ENCODE results near the gene PRKCH. TPM values are rescaled to one million over a fixed set of nuclear protein-coding genes. Genes with fewer than 3 reads are reported as not detected.

The PRKCH gene
- total RNA-seq, 2 experiments from 2014 or later: 318 to 343 TPM

- ATAC-seq (no peak), DNase-seq (no peak)
- POLR2A ChIA-PET: interaction anchor here (0.7 to 2.2 kb wide), 7 partner anchors 9 to 151 kb away, joined by 3 to 10 read pairs (median 3); partner anchors contain the start of gene HIF1A
- peak overlapping the region; percentile 63 for H3K4me3 Mint-ChIP-seq
- H3K4me1 Mint-ChIP-seq (ENCODE audit: low read depth): peaks cover 48% of the 10 kb centered on the region
- peaks cover 5% of the 10 kb centered on the region for H3K9me3 Mint-ChIP-seq (ENCODE audit: insufficient read depth)
- H3K36me3 Mint-ChIP-seq (ENCODE audit: low read depth): peaks cover 14% of the 10 kb centered on the region
- peak overlapping the region; percentile 84 for H3K27ac Mint-ChIP-seq
- no peaks in the 10 kb centered on the region for H3K27me3 Mint-ChIP-seq (ENCODE audit: low read depth)
- CTCF ChIA-PET: interaction anchor here (0.6 to 2.4 kb wide), 18 partner anchors 8 to 520 kb away, joined by 3 to 12 read pairs (median 4); partner anchors contain the start of gene HIF1A
These were observed 247.9 kb downstream of the PRKCH start for GRCh38 chr14:61569308-61569707.

- peak overlapping the region; percentile 63 for H3K4me3 Mint-ChIP-seq
- peaks cover 12% of the 10 kb centered on the region for H3K36me3 Mint-ChIP-seq (ENCODE audit: low read depth)
- ChIA-PET POLR2A (interaction anchor here (0.7 to 2.2 kb wide), 9 partner anchors 12 to 268 kb away, joined by 3 to 10 read pairs (median 3); partner anchors contain the start of gene HIF1A), CTCF (interaction anchor here (0.6 to 2.4 kb wide), 12 partner anchors 7 to 268 kb away, joined by 3 to 12 read pairs (median 4); partner anchors contain the start of gene HIF1A)
- H3K27ac Mint-ChIP-seq: peak overlapping the region; percentile 84
- DNase-seq (peak; percentile 69), ATAC-seq (peak; percentile 52)
- H3K9me3 Mint-ChIP-seq (ENCODE audit: insufficient read depth): peaks cover 5% of the 10 kb centered on the region
- H3K4me1 Mint-ChIP-seq (ENCODE audit: low read depth): peaks cover 51% of the 10 kb centered on the region
- H3K27me3 Mint-ChIP-seq (ENCODE audit: low read depth): no peaks in the 10 kb centered on the region
These were observed 248.6 kb downstream of the PRKCH start for GRCh38 chr14:61569812-61570548.

- Mint-ChIP-seq H3K36me3 (ENCODE audit: low read depth) (peaks cover 9% of the 10 kb centered on the region), H3K27me3 (ENCODE audit: low read depth) (no peaks in the 10 kb centered on the region), H3K27ac (peak overlapping the region; percentile 84), H3K9me3 (ENCODE audit: insufficient read depth) (peaks cover 3% of the 10 kb centered on the region), H3K4me1 (ENCODE audit: low read depth) (peaks cover 57% of the 10 kb centered on the region), H3K4me3 (no peak overlapping the region)
- ChIA-PET POLR2A (interaction anchor here (0.8 to 2.2 kb wide), 5 partner anchors 16 to 267 kb away, joined by 3 to 10 read pairs (median 3); partner anchors contain the start of gene HIF1A), CTCF (interaction anchor here (0.6 to 1.6 kb wide), 5 partner anchors 12 to 267 kb away, joined by 3 to 8 read pairs (median 3); no protein-coding TSS in a partner anchor)
- ATAC-seq (no peak), DNase-seq (no peak)
These were observed 249.3 kb downstream of the PRKCH start for GRCh38 chr14:61570549-61571290.

- H3K27me3 Mint-ChIP-seq (ENCODE audit: low read depth): no peaks in the 10 kb centered on the region
- peaks cover 61% of the 10 kb centered on the region for H3K4me1 Mint-ChIP-seq (ENCODE audit: low read depth)
- H3K9me3 Mint-ChIP-seq (ENCODE audit: insufficient read depth): no peaks in the 10 kb centered on the region
- H3K36me3 Mint-ChIP-seq (ENCODE audit: low read depth): peaks cover 2% of the 10 kb centered on the region
- no peak overlapping the region for H3K4me3 Mint-ChIP-seq
- ATAC-seq (no peak), DNase-seq (no peak)
- ChIA-PET CTCF (interaction anchor here (1.4 kb wide), 1 partner anchor 265 kb away, joined by 3 read pairs; no protein-coding TSS in a partner anchor), POLR2A (interaction anchor here (1.1 to 1.5 kb wide), 2 partner anchors 15 to 90 kb away, joined by 3 read pairs; no protein-coding TSS in a partner anchor)
- no peak overlapping the region for H3K27ac Mint-ChIP-seq
These were observed 250.5 kb downstream of the PRKCH start for GRCh38 chr14:61571917-61572316.

GRCh38 chr14:61573321-61573720 lies 251.9 kb downstream of the PRKCH start:
- ATAC-seq: no peak
- H3K27me3 Mint-ChIP-seq (ENCODE audit: low read depth): peaks cover 2% of the 10 kb centered on the region
- H3K27ac Mint-ChIP-seq: no peak overlapping the region
- ChIA-PET POLR2A (interaction anchor here (0.6 to 1.5 kb wide), 2 partner anchors 17 to 519 kb away, joined by 3 read pairs; no protein-coding TSS in a partner anchor), CTCF (interaction anchor here (1.3 to 1.5 kb wide), 3 partner anchors 12 to 294 kb away, joined by 3 read pairs; no protein-coding TSS in a partner anchor)
- peaks cover 2% of the 10 kb centered on the region for H3K36me3 Mint-ChIP-seq (ENCODE audit: low read depth)
- no peak for DNase-seq
- H3K4me3 Mint-ChIP-seq: no peak overlapping the region
- no peaks in the 10 kb centered on the region for H3K9me3 Mint-ChIP-seq (ENCODE audit: insufficient read depth)
- H3K4me1 Mint-ChIP-seq (ENCODE audit: low read depth): peaks cover 66% of the 10 kb centered on the region

GRCh38 chr14:61573748-61574513 lies 252.6 kb downstream of the PRKCH start:
- no peaks in the 10 kb centered on the region for H3K9me3 Mint-ChIP-seq (ENCODE audit: insufficient read depth)
- peaks cover 65% of the 10 kb centered on the region for H3K4me1 Mint-ChIP-seq (ENCODE audit: low read depth)
- CTCF ChIA-PET: interaction anchor here (1.3 to 1.5 kb wide), 3 partner anchors 12 to 295 kb away, joined by 3 read pairs; no protein-coding TSS in a partner anchor
- ATAC-seq (no peak), DNase-seq (no peak)
- peaks cover 2% of the 10 kb centered on the region for H3K36me3 Mint-ChIP-seq (ENCODE audit: low read depth)
- no peak overlapping the region for H3K27ac Mint-ChIP-seq
- POLR2A ChIA-PET: interaction anchor here (0.6 kb wide), 1 partner anchor 518 kb away, joined by 3 read pairs; no protein-coding TSS in a partner anchor
- H3K27me3 Mint-ChIP-seq (ENCODE audit: low read depth): peaks cover 2% of the 10 kb centered on the region
- H3K4me3 Mint-ChIP-seq: no peak overlapping the region

GRCh38 chr14:61574514-61574807 lies 253.1 kb downstream of the PRKCH start:
- DNase-seq (no peak), ATAC-seq (no peak)
- H3K27me3 Mint-ChIP-seq (ENCODE audit: low read depth): peaks cover 2% of the 10 kb centered on the region
- peaks cover 64% of the 10 kb centered on the region for H3K4me1 Mint-ChIP-seq (ENCODE audit: low read depth)
- H3K27ac Mint-ChIP-seq: no peak overlapping the region
- ChIA-PET CTCF (interaction anchor here (1.3 to 1.5 kb wide), 2 partner anchors 11 to 295 kb away, joined by 3 read pairs; no protein-coding TSS in a partner anchor), POLR2A (no interaction called here)
- H3K9me3 Mint-ChIP-seq (ENCODE audit: insufficient read depth): no peaks in the 10 kb centered on the region
- peaks cover 2% of the 10 kb centered on the region for H3K36me3 Mint-ChIP-seq (ENCODE audit: low read depth)
- H3K4me3 Mint-ChIP-seq: no peak overlapping the region

- DNase-seq (no peak), ATAC-seq (no peak)
- Mint-ChIP-seq H3K36me3 (ENCODE audit: low read depth) (peaks cover 2% of the 10 kb centered on the region), H3K27ac (no peak overlapping the region), H3K27me3 (ENCODE audit: low read depth) (peaks cover 2% of the 10 kb centered on the region), H3K4me1 (ENCODE audit: low read depth) (peaks cover 61% of the 10 kb centered on the region), H3K9me3 (ENCODE audit: insufficient read depth) (no peaks in the 10 kb centered on the region), H3K4me3 (no peak overlapping the region)
- ChIA-PET CTCF (no interaction called here), POLR2A (no interaction called here)
These were observed 253.7 kb downstream of the PRKCH start for GRCh38 chr14:61575126-61575525.

GRCh38 chr14:61575551-61576150 lies 254.3 kb downstream of the PRKCH start:
- Mint-ChIP-seq H3K27ac (no peak overlapping the region), H3K4me3 (no peak overlapping the region), H3K9me3 (ENCODE audit: insufficient read depth) (no peaks in the 10 kb centered on the region), H3K4me1 (ENCODE audit: low read depth) (peaks cover 58% of the 10 kb centered on the region), H3K36me3 (ENCODE audit: low read depth) (peaks cover 2% of the 10 kb centered on the region), H3K27me3 (ENCODE audit: low read depth) (peaks cover 2% of the 10 kb centered on the region)
- DNase-seq: no peak
- CTCF ChIA-PET: no interaction called here
- POLR2A ChIA-PET: no interaction called here
- no peak for ATAC-seq

GRCh38 chr14:61577506-61577931 lies 256.1 kb downstream of the PRKCH start:
- CTCF ChIA-PET: interaction anchor here (1.5 kb wide), 1 partner anchor 8 kb away, joined by 4 read pairs; no protein-coding TSS in a partner anchor
- peaks cover 50% of the 10 kb centered on the region for H3K4me1 Mint-ChIP-seq (ENCODE audit: low read depth)
- no peak for ATAC-seq

GRCh38 chr14:61578745-61579144 lies 257.4 kb downstream of the PRKCH start:
- Mint-ChIP-seq H3K4me3 (peak overlapping the region; percentile 44), H3K36me3 (ENCODE audit: low read depth) (peaks cover 5% of the 10 kb centered on the region), H3K27ac (no peak overlapping the region), H3K27me3 (ENCODE audit: low read depth) (peaks cover 2% of the 10 kb centered on the region), H3K9me3 (ENCODE audit: insufficient read depth) (no peaks in the 10 kb centered on the region), H3K4me1 (ENCODE audit: low read depth) (peaks cover 44% of the 10 kb centered on the region)
- ChIA-PET POLR2A (no interaction called here), CTCF (interaction anchor here (1.0 kb wide), 1 partner anchor 259 kb away, joined by 3 read pairs; no protein-coding TSS in a partner anchor)
- DNase-seq: no peak
- peak; percentile 51 for ATAC-seq

More at GRCh38 chr14:61577506-61577931, 256.1 kb downstream of the PRKCH start:
- DNase-seq: no peak
- POLR2A ChIA-PET: no interaction called here
- H3K9me3 Mint-ChIP-seq (ENCODE audit: insufficient read depth): no peaks in the 10 kb centered on the region
- no peak overlapping the region for H3K27ac Mint-ChIP-seq
- peaks cover 2% of the 10 kb centered on the region for H3K27me3 Mint-ChIP-seq (ENCODE audit: low read depth)
- H3K36me3 Mint-ChIP-seq (ENCODE audit: low read depth): peaks cover 2% of the 10 kb centered on the region
- no peak overlapping the region for H3K4me3 Mint-ChIP-seq
